ENCODE measurements around the gene HEXB.

DNA sequence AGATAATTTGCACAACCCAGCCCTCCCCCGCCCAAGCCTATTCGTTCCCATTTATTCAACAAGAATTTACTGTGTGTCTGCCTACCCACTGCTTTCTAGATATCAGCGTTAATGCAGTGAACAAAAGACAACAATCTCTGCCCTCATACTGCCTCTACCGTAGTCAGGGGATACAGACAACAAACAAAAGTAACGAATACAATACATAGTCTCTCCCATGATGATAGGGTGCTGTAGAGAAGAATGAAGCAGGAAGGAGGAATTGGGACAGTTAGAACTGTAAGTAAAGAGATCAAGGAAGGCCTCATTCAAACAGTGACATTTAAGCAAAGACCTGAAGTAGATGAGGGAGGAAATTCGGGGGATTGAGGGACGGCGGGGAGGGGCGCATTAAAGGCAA, 80.2 kb downstream of the HEXB start:
- no peak for TF ChIP-seq KLF16 (tag by site-specific recombination; IDR thresholded peaks at IDR 0.05)
- TF ChIP-seq ZSCAN18 (tag by site-specific recombination; IDR thresholded peaks at IDR 0.05), result no peak
- no peak for TF ChIP-seq ZNF221 (tag by site-specific recombination; IDR thresholded peaks at IDR 0.05; ENCODE audit: borderline replicate concordance)
- TF ChIP-seq, protein P1, sequence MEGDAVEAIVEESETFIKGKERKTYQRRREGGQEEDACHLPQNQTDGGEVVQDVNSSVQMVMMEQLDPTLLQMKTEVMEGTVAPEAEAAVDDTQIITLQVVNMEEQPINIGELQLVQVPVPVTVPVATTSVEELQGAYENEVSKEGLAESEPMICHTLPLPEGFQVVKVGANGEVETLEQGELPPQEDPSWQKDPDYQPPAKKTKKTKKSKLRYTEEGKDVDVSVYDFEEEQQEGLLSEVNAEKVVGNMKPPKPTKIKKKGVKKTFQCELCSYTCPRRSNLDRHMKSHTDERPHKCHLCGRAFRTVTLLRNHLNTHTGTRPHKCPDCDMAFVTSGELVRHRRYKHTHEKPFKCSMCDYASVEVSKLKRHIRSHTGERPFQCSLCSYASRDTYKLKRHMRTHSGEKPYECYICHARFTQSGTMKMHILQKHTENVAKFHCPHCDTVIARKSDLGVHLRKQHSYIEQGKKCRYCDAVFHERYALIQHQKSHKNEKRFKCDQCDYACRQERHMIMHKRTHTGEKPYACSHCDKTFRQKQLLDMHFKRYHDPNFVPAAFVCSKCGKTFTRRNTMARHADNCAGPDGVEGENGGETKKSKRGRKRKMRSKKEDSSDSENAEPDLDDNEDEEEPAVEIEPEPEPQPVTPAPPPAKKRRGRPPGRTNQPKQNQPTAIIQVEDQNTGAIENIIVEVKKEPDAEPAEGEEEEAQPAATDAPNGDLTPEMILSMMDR (tag by site-specific recombination; IDR thresholded peaks at IDR 0.05), result no peak
- TF ChIP-seq, protein P2, sequence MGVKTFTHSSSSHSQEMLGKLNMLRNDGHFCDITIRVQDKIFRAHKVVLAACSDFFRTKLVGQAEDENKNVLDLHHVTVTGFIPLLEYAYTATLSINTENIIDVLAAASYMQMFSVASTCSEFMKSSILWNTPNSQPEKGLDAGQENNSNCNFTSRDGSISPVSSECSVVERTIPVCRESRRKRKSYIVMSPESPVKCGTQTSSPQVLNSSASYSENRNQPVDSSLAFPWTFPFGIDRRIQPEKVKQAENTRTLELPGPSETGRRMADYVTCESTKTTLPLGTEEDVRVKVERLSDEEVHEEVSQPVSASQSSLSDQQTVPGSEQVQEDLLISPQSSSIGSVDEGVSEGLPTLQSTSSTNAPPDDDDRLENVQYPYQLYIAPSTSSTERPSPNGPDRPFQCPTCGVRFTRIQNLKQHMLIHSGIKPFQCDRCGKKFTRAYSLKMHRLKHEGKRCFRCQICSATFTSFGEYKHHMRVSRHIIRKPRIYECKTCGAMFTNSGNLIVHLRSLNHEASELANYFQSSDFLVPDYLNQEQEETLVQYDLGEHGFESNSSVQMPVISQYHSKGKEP (tag by site-specific recombination; IDR thresholded peaks at IDR 0.05), result no peak
- no peak for TF ChIP-seq ZBTB8A (tag by site-specific recombination; IDR thresholded peaks at IDR 0.05)
